ENCODE data around the gene TEX29. TPM values are rescaled to one million over a fixed set of nuclear protein-coding genes. Genes with fewer than 3 reads are reported as not detected.

TEX29 gene
- polyA plus RNA-seq, 1 donor from 2014 or later, result not detected

DNA sequence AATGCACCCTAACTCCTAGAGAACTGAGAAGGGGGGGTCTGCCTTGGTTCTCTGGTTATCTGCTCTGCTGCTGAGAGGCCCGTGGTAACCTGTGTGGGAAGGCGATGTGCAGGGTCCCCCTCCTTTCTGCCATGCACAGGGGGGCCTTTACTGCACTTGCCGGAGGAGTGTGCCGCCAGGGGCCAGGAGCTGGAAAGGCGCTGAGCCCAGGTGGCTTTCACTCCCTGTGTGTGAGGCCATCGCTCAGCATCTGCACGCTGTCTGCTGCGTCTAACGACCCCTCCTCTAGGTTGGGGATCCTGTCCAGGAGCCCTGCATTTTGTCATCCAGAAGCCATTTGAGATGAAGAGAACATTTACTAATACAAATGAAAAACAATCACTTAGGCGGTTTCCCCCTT lies 37.0 kb upstream of the TEX29 start:
- no peak overlapping the region for H3K27ac ChIP-seq (ENCODE audit: low read length)
- H3K36me3 ChIP-seq (ENCODE audit: insufficient read depth, low read length), result peaks cover 12% of the 10 kb centered on the region
- no peaks in the 10 kb centered on the region for H3K9me2 ChIP-seq (ENCODE audit: insufficient read depth, low read length)
- H2AFZ ChIP-seq (ENCODE audit: low read depth, low read length), result no peak overlapping the region
- H3K27me3 ChIP-seq (ENCODE audit: insufficient read depth, low read depth, low read length), result no peaks in the 10 kb centered on the region
- TF ChIP-seq, protein P1, sequence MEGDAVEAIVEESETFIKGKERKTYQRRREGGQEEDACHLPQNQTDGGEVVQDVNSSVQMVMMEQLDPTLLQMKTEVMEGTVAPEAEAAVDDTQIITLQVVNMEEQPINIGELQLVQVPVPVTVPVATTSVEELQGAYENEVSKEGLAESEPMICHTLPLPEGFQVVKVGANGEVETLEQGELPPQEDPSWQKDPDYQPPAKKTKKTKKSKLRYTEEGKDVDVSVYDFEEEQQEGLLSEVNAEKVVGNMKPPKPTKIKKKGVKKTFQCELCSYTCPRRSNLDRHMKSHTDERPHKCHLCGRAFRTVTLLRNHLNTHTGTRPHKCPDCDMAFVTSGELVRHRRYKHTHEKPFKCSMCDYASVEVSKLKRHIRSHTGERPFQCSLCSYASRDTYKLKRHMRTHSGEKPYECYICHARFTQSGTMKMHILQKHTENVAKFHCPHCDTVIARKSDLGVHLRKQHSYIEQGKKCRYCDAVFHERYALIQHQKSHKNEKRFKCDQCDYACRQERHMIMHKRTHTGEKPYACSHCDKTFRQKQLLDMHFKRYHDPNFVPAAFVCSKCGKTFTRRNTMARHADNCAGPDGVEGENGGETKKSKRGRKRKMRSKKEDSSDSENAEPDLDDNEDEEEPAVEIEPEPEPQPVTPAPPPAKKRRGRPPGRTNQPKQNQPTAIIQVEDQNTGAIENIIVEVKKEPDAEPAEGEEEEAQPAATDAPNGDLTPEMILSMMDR (IDR thresholded peaks at IDR 0.05; ENCODE audit: poor library complexity, severe bottlenecking), result no peak
- H3K9ac ChIP-seq (ENCODE audit: low read length), result no peak overlapping the region
- H3K4me3 ChIP-seq (ENCODE audit: low read length), result no peak overlapping the region
- H3K79me2 ChIP-seq (replicated peaks; ENCODE audit: insufficient read depth, low read length), result no peaks in the 10 kb centered on the region
- no peaks in the 10 kb centered on the region for H3K9me3 ChIP-seq (ENCODE audit: low read length)
- H3K4me2 ChIP-seq (ENCODE audit: low read length), result no peak overlapping the region
- no peaks in the 10 kb centered on the region for H4K20me1 ChIP-seq (ENCODE audit: insufficient read depth)
- H3F3A ChIP-seq (ENCODE audit: insufficient read depth, low read length, poor library complexity, severe bottlenecking), result no peaks in the 10 kb centered on the region

DNA sequence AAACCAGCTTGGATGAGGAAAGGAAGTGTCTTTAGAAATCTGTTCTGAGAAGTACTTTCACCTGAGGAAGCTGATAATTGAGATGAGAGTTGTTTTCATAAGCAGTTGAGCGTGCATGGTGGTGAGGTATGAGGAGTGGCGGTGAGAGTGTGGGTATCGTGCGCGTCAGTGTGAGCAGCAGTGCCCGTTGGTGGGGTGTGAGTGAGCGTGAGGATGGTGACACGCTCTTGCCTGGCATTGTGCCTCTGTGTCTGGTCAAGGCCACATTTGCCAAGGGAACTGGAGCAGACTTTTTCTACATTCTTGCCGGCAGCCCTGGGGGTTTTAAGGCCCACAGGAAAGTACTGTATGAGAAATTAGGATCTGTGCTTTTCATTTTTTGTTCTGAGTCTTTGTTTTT lies 36.5 kb upstream of the TEX29 start:
- H4K20me1 ChIP-seq (ENCODE audit: insufficient read depth), result no peaks in the 10 kb centered on the region

More for the DNA sequence above, 36.5 kb upstream of the TEX29 start:
- TF ChIP-seq, protein P2, sequence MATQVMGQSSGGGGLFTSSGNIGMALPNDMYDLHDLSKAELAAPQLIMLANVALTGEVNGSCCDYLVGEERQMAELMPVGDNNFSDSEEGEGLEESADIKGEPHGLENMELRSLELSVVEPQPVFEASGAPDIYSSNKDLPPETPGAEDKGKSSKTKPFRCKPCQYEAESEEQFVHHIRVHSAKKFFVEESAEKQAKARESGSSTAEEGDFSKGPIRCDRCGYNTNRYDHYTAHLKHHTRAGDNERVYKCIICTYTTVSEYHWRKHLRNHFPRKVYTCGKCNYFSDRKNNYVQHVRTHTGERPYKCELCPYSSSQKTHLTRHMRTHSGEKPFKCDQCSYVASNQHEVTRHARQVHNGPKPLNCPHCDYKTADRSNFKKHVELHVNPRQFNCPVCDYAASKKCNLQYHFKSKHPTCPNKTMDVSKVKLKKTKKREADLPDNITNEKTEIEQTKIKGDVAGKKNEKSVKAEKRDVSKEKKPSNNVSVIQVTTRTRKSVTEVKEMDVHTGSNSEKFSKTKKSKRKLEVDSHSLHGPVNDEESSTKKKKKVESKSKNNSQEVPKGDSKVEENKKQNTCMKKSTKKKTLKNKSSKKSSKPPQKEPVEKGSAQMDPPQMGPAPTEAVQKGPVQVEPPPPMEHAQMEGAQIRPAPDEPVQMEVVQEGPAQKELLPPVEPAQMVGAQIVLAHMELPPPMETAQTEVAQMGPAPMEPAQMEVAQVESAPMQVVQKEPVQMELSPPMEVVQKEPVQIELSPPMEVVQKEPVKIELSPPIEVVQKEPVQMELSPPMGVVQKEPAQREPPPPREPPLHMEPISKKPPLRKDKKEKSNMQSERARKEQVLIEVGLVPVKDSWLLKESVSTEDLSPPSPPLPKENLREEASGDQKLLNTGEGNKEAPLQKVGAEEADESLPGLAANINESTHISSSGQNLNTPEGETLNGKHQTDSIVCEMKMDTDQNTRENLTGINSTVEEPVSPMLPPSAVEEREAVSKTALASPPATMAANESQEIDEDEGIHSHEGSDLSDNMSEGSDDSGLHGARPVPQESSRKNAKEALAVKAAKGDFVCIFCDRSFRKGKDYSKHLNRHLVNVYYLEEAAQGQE (IDR thresholded peaks at IDR 0.05; ENCODE audit: borderline replicate concordance), result no peak
- TF ChIP-seq TAF1 (IDR thresholded peaks at IDR 0.05; ENCODE audit: low read depth) (no peak), POLR2AphosphoS5 (IDR thresholded peaks at IDR 0.05) (no peak), SMC3 (conservative IDR thresholded peaks at IDR 0.05; ENCODE audit: poor library complexity) (no peak), MXI1 (conservative IDR thresholded peaks at IDR 0.05; ENCODE audit: poor library complexity, severe bottlenecking) (no peak), RAD21 (conservative IDR thresholded peaks at IDR 0.05) (no peak), EP300 (conservative IDR thresholded peaks at IDR 0.05; ENCODE audit: poor library complexity, severe bottlenecking) (no peak), EZH2 (IDR thresholded peaks at IDR 0.05; ENCODE audit: borderline replicate concordance, insufficient read depth, low read length, poor library complexity, severe bottlenecking) (no peak)
- TF ChIP-seq, protein P1 (IDR thresholded peaks at IDR 0.05; ENCODE audit: poor library complexity, severe bottlenecking), result no peak
- H3K36me3 ChIP-seq (ENCODE audit: insufficient read depth, low read length), result peaks cover 12% of the 10 kb centered on the region
- H3K9ac ChIP-seq (ENCODE audit: low read length), result no peak overlapping the region
- no peaks in the 10 kb centered on the region for H3F3A ChIP-seq (ENCODE audit: insufficient read depth, low read length, poor library complexity, severe bottlenecking)
- H3K9me2 ChIP-seq (ENCODE audit: insufficient read depth, low read length), result no peaks in the 10 kb centered on the region
- no peaks in the 10 kb centered on the region for H3K9me3 ChIP-seq (ENCODE audit: low read length)
- H2AFZ ChIP-seq (ENCODE audit: low read depth, low read length), result no peak overlapping the region
- H3K4me2 ChIP-seq (ENCODE audit: low read length), result no peak overlapping the region
- no peaks in the 10 kb centered on the region for H3K27me3 ChIP-seq (ENCODE audit: insufficient read depth, low read depth, low read length)
- H3K27ac ChIP-seq (ENCODE audit: low read length), result no peak overlapping the region
- H3K79me2 ChIP-seq (replicated peaks; ENCODE audit: insufficient read depth, low read length), result no peaks in the 10 kb centered on the region
- H3K4me3 ChIP-seq (ENCODE audit: low read length), result no peak overlapping the region
